ENCODE results near the gene MRPL36.
"Not testable (repeated sequence)": the region's sequence is repeated elsewhere in the genome, so short reads cannot be mapped to it uniquely, and the experiment has no call there.

Gene MRPL36

GRCh38 chr5:1799602-1800471 lies at the start of gene MRPL36:
TSS of gene MRPL36 (minus strand) at chr5:1799837. CDS start at chr5:1798935, 902 bp downstream.
- DNase-seq, result peak; percentile 95

DNA sequence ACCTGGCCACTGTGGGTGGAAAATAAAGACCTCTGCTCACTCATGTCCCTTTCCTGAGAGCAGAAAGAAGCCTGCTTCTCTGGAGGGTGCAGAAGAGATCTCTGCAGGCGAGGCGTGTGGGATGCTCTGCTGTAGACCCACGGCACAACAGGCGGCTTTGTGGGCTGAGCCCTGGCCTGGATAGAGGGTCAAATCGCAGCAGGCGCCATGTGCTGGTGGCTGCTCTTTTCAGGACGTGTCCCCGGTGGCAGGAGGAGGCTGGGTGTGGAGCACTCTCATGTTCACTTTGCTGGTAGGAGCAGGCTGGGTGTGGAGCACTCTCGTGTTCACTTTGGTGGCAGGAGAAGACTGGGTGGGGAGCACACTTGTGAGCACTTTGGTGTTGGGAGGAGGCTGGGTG lies 48.0 kb upstream of the MRPL36 start:
- no peak for DNase-seq

DNA sequence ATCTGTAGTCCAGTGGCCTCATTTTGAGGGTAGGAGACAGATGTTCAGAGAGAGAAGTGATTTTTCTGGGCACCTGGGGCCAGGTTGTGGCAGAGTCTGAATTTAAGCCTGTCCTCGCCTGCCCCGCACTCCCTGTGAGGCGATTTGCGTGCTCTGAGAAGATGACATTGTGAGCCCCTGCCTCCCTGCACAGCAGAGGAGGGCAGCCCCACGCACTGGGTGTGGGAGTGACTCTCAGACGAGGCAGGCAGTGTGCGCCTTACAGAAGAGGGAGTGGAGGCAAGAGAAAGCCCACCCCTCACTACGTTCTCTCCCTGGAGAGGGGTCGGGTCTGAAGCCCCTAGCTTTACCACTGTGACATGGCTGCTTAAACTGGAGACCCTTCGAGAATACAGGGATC lies 47.4 kb upstream of the MRPL36 start:
- DNase-seq, result no peak

DNA sequence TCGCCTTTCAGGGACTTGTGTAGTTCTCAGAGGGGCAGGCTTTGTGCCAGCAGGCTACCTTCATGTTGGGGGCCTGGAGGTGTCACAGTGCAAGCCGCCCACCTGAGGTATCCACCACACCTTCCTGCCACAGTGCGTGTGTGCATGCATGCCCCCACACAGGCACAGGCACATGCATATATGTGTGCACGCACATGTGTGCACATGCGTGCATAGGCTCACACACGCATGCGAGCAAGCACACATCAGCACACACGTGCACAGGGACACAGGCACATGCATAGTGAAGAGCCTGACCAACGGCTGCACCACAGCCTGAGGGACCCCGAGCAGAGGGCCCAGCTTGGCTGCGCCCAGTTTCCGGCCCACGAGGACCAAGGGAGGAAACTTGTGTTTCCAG lies 46.9 kb upstream of the MRPL36 start:
- DNase-seq, result no peak

DNA sequence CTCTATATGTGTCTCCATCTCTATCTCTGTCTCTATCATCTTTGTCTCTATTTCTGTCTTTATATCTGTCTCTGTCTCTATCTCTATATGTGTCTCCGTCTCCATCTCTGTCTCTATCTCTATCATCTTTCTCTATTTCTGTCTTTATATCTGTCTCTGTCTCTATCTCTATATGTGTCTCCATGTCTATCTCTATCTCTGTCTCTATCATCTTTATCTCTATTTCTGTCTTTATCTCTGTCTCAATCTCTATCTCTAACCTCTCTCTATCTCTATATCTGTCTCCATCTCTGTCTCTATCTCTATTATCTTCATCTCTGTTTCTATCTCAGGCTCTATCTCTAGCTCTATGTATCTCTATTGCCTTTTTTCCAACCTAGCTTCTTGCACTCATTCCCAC lies 46.1 kb upstream of the MRPL36 start:
- no peak for DNase-seq

GRCh38 chr5:1844708-1845436 lies 45.2 kb upstream of the MRPL36 start:
- no peak for DNase-seq

DNA sequence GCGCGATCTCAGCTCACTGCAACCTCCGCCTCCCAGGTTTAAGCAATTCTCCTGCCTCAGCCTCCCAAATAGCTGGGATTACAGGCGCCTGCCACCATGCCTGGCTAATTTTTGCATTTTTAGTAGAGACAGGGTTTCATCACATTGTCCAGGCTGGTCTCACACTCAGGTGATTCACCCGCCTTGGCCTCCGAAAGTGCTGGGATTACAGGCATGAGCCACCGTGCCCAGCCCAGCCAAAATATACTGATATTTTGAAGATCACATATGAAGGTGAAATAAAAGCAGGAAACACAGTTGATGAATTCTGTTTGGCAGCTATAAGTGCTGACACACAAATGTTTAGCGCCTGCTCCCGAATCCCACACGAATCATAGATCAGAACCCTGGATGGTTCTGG lies 44.1 kb upstream of the MRPL36 start:
- not testable (repeated sequence) for DNase-seq

GRCh38 chr5:1842004-1842819 lies 42.6 kb upstream of the MRPL36 start:
- no peak for DNase-seq

DNA sequence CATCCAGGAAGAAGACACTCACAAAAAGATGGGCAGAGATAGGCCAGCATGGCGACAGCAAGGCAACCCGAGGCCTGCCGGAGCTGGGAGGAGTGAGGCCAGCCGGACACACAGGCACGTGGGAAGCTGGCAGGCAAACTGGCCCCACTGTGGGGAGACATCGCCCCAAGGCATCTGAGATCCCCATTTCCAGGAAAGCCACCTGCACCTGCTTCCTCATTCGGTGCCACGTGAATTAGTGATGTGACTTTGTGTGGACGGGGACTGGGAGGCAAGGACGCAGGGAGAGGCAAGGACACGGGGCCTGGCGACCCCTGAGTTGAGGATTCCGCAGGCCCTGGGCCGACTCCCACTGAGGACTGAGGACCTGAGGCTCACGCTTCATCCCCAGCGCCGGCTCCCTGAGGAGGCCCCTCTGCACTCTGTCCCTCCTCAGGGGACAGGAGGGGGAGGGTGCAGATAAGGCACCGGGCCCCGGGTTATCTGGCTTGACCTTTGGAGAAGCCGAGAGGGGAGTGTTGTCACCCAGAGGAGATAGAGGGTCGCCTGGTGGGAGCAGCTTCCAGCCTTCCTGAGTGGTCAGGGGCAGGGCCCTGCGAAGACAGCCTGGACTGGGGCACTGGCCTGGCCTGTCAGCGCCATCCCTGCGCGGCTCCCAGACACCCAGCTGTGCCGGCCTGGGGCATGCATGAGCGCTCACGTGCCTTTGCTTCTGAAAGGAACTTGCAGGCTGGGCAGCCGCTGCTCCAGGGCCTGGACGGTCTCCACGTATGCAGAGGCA lies 41.3 kb upstream of the MRPL36 start:
- no peak for DNase-seq

DNA sequence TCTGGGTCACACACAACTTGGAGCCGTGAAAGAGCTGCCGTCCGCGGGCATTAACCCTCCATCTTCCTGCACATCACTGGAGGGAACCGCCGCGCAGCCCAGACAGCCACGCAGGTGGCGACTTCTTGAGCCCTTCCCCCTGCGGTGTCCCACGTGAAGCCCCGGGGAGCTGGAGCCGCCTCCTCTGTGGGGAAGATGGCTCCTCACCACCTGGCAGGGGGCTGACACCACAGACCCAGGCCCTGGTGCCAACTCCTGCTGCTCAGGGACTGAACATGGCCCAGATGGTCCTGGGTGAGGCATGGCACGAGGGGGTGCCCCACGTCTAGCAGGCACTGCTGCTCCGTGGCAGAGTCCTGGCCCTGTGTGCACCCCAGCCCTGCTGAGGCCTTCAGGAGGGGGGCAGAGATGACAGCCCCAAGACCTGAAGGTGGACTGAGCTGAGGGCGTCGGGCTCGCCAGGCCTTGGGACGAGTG lies 40.5 kb upstream of the MRPL36 start:
- no peak for DNase-seq

- DNase-seq, result no peak
These were observed 38.4 kb upstream of the MRPL36 start for GRCh38 chr5:1838013-1838412.

GRCh38 chr5:1836891-1837880 lies 37.5 kb upstream of the MRPL36 start:
- no peak for DNase-seq

DNA sequence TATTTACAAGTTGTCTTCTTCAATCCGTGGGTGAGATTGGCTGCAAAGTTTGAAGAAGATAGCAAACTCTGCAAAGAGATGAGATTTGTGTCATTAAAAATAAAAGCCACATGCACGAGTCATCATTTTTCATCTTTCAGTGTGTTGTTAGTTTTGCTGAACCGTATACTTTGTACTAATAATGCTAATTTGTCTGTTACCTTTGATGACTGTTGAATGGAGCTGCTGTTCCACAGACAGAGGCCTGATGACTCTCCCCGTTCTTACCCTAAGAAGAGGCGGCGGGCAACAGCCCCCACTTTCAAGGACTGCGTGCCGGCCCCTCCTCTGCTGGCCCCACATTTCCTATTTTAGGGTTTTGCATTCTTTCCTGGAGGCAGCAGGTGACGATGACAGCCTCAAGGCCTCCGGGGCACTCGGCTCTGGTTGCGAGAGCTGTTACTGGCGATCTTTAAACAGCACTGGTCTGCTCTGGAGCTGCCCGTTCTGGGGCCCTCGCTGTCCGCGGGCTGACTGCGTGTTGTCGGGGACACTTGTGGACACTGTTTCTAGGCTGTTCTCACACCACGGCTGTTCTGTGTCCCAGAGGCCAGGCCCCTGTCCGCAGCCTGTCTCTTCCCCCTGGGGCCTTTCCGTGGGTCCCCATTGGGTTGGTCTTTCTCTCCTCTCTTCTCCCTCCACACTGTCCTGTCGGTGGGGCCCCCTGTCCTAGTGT lies 36.7 kb upstream of the MRPL36 start:
- no peak for DNase-seq

DNA sequence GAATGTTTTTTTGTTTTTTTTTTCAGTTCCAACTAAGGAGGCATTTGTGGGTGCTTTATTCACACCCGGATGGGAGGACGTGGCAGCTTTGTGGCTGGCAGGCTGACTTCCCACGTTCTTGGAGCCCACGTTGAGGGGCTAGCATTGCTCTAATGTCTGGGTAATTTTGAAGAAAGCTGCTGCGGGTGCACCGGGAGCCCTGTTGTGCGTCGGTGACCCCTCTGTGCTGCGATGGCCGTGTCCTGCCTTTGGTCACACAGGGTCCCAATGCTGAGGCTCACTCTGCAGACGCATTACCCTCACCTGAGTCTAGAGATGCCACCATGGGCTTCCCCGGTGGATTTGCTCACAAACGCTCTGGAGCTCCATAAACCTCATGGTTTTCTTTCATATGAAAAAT lies 35.8 kb upstream of the MRPL36 start:
- DNase-seq, result no peak

GRCh38 chr5:1834721-1835429 lies 35.2 kb upstream of the MRPL36 start:
- no peak for DNase-seq

- DNase-seq, result no peak
These were observed 34.5 kb upstream of the MRPL36 start for GRCh38 chr5:1834022-1834551.

- DNase-seq, result no peak
These were observed 33.8 kb upstream of the MRPL36 start for GRCh38 chr5:1833264-1834021.

- DNase-seq, result no peak
These were observed 33.0 kb upstream of the MRPL36 start for GRCh38 chr5:1832511-1833250.

Data from right hindlimb (tissue), 1 donor.